Stimulated activated CD4-positive, alpha-beta T cell treated with anti-CD3 and anti-CD28 coated beads, Interleukin-4, amount 100 ng/mL, for 4 hours (primary cell): ENCODE results near the gene PLK4.
"Not testable (repeated sequence)": the region's sequence is repeated elsewhere in the genome, so short reads cannot be mapped to it uniquely, and the experiment has no call there.

ENCODE experiments used
- DNase-seq, 2 experiments: peaks; one replicate each; pipeline ENCODE4 v3.0.0-alpha.2; 2020

PLK4 gene

GRCh38 chr4:127880763-127881562 lies at the start of gene PLK4:
Gene PLK4, plus strand, starts transcription at chr4:127880893. Its CDS starts 242 bp downstream, at chr4:127881135.
- DNase-seq, result peak; percentile 92 to 93

GRCh38 chr4:127832585-127832984 lies 48.1 kb upstream of the PLK4 start:
- DNase-seq, result no peak

DNA sequence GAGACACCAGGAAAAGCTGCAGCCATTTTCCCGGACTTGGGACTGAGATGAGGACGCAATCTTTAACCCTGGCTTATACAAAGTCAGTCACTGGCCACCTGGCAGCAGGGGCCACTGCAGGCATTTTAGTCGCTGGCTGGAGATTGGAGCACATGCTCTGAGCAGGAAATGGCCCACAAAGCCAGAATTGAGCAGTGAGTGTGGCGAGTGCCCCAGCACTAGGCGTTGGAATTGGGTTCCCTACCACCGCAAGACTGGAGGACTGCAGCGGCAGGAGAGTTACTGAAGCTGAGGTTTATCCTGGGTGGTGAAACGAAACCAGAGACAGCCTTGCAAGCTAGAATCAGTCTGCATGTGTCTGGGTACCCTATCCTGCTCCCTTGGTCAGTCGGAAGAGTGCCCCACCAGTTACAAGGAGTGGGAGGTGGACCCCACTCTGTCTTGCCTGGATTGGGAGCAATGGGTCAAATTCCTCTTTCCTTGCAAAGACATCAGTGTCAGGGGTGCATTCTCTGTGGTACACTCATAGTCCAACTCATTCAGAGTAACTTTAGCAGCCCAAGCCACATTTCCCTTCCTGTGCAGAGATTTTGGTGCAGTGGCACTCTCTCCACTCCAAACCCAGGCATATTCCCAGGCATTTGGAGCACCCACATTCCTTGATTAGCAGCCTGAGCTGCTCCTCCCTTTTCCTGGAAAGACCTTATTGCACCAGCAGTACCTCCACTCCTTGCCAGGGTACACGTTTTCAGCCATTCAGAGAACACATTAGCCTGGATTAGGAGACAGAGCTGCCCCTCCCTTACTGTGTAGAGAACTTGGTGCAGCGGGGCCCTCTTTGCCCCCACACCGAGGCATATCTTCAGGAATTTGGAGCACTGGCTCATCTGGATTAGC lies 36.7 kb upstream of the PLK4 start:
- DNase-seq, result no peak

GRCh38 chr4:127844601-127845116 lies 36.0 kb upstream of the PLK4 start:
- no peak for DNase-seq

DNA sequence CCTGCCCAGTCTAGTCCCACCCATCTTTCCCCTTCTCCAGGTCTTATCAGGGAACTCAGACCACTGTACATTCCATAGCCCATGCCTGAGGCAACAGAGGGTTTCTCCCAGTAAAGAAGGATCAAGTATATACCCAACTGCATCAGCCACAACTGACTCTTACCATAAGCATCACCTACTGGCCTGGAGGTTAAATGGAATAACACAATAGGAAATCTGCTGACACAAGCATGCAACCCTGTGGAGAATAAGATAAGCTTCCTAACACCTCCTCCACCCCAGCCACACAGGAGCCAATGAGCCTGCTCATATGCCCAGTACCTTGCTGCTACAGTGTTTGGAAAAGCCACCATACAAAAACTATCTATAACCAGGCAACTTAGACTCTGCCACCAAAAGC lies 34.6 kb upstream of the PLK4 start:
- no peak for DNase-seq

DNA sequence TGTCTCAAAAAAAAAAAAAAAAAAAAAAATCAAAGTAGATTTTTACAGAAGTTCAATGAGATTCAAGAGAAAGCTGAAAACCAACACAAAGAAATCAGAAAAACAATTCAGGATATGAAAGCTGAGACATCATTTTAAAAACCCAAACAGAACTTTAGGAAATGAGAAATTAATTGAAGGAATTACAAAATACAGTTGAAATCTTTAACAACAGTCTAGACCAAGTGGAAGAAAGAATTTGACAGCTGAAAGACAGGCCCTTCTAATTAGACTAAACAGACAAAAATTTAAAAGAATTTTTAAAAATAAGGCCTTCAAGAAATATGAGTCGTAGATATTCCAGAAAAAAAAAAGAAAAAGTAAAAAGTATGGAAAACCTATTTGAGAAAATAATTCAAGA lies 33.9 kb upstream of the PLK4 start:
- DNase-seq, result no peak

GRCh38 chr4:127849505-127850234 lies 31.0 kb upstream of the PLK4 start:
- DNase-seq, result no peak

GRCh38 chr4:127852661-127853060 lies 28.0 kb upstream of the PLK4 start:
- no peak for DNase-seq

- DNase-seq, result no peak
Measured at GRCh38 chr4:127856196-127856812, 24.4 kb upstream of the PLK4 start.

DNA sequence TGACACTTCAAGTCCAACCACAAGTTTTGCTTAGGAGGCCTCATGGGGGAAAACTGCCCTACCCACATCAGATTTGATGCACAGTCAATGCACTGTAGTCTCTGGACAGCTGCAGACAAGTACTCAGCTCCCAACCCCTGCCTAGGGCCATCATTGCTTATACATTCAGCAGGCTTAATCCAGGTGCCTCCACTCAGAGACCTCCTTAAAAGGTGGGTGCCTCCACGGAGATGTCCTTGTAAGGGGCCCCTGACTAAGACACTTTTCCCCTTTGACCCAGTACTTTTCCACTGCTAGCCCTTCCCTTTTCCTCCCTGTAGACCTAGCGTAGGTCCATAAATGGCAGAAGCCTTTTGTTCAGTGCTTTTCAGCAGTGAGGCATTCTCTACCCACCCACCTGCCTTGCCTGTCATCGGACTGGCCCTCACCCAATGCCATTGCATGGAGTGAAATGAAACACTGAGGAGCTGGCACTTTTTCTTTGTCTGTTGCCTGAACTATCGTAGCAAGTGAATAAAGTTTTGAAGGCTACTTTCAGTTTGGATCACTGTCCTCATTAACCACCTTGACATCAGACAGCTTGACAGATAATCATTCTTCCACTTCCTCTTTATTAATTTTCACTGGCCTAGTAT lies 23.8 kb upstream of the PLK4 start:
- no peak for DNase-seq

DNA sequence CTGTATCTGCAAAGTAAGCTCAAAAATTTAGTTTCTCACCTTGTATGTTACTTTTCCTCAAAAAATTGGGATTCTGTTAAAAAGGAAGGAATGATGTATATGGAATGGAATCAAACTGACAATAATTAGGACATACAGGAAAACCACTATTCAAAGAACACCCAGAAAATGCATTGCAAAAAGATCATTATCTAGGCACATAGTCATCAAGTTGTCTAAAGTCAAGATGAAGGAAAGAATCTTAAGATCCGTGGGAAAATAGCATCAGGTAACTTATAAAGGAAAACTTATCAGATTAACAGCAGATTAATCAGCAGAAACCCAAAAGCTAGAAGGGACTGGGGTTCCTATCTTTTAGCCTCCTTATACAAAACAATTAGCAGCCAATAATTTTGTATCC lies 23.1 kb upstream of the PLK4 start:
- DNase-seq, result no peak

GRCh38 chr4:127868196-127868595 lies 12.5 kb upstream of the PLK4 start:
- DNase-seq, result no peak

GRCh38 chr4:127870281-127870680 lies 10.4 kb upstream of the PLK4 start:
- no peak for DNase-seq

GRCh38 chr4:127870688-127871087 lies 10.0 kb upstream of the PLK4 start:
- no peak for DNase-seq

GRCh38 chr4:127875791-127876190 lies 4.9 kb upstream of the PLK4 start:
- no peak for DNase-seq

- DNase-seq, result no peak
Measured at GRCh38 chr4:127881563-127881864, 821 bp downstream of the PLK4 start.

DNA sequence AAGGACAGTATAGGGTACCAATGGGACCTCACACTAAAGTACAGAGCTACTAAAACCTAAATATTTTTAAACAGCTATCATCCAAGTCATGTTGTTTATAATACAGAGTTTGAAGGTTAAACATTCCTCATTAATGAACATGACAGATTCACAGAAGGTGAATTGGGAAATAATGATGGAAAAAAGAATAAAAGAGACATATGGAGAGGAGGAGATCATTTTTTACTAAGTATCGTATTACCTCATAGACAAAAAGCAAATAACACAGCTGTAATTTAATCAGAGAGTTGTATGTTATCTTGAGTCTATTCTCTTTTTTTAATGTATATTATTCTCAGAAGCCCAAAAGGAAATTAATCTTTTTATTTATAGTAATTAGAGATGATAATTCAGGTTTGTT lies 7.9 kb downstream of the PLK4 start:
- DNase-seq, result no peak

GRCh38 chr4:127889903-127890302 lies 9.2 kb downstream of the PLK4 start:
- no peak for DNase-seq

DNA sequence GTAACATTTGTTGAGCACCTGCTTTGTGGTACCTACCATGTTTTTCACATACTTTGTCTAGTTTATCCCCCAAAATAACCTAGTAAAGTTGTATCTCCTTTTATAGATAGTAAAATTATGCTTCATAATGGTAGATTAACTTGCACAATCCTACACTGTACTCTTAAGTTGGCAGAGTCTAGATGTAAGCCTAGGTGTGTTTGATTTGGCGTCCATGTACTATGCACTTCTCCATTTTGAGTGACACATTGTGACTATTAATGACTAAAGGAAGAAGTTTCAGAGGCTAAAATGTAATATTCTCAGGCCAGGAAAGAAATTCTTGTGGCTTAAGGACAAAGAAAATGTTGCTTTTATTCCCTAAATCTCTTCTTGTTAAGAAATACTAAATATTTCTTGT lies 15.4 kb downstream of the PLK4 start:
- no peak for DNase-seq

GRCh38 chr4:127896528-127896927 lies 15.8 kb downstream of the PLK4 start:
- DNase-seq, result no peak

GRCh38 chr4:127899682-127900081 lies 19.0 kb downstream of the PLK4 start:
- not testable (repeated sequence) for DNase-seq

- no peak for DNase-seq
Measured at GRCh38 chr4:127905029-127905428, 24.3 kb downstream of the PLK4 start.
